ENCODE results near the gene PROCA1.
"Not testable (repeated sequence)": the region's sequence is repeated elsewhere in the genome, so short reads cannot be mapped to it uniquely, and the experiment has no call there.

PROCA1 gene

GRCh38 chr17:28667870-28668269, 43.8 kb downstream of the PROCA1 start:
- DNase-seq (ENCODE audit: low read depth) = no peak

GRCh38 chr17:28665994-28666393, 45.7 kb downstream of the PROCA1 start:
- DNase-seq (ENCODE audit: low read depth) = no peak

GRCh38 chr17:28663723-28664122, 48.0 kb downstream of the PROCA1 start:
- no peak for DNase-seq (ENCODE audit: low read depth)

- DNase-seq (ENCODE audit: low read depth) = no peak
Measured at GRCh38 chr17:28662527-28662829, 49.2 kb downstream of the PROCA1 start.

DNA sequence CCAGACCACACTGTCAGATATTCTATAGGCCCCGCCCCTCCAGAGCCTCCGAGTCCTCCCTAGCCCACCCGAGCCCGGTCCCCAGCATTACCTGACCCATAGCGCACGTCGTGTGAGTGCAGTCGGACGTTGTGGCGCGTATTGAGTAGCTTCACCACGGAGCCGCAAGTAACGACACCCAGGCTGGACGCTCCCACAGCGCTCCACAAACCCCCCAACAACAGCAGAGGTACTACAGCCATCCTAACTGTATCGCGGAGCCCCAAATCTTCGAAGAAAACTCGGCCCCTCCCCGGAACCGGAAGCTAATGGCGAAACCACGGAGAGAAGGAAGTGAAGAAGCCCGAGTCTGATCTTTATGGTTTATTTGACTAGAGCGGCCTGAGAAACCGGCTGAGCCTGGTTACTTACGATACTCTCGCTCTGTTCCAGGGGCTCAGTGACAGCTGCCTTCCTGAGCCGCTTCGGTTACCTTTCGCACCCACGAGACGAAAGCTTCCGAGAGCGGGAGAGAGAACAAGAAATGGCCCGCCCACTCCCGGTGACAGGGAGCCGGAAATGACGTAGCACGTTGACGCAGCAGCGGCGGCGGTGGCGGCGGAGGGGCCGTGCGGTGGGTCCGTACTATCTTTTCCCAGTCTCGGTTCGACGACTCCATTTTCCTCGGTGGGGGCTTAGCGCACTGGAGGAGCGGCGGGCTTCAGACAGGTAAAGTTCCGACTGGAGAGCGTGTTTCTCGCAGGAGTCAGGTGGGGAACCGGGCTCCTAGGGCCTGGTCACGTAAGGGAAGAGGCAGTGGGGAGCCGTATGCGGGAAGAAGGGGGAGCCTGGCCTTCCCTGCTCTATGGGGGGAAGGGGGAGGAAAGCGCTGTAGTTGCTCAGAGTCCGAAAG, 49.8 kb downstream of the PROCA1 start, which contains the start of the genes SDF2 and SUPT6H:
Gene SDF2, minus strand, starts transcription at position 272 of the 892 bp plus-strand sequence. Its CDS starts 30 bp downstream, at position 242.
Gene SUPT6H, plus strand, starts transcription at position 571 of the 892 bp plus-strand sequence. CDS start 11,197 bp downstream, outside the sequence.
- peak; percentile 93 for DNase-seq (ENCODE audit: low read depth)

DNA sequence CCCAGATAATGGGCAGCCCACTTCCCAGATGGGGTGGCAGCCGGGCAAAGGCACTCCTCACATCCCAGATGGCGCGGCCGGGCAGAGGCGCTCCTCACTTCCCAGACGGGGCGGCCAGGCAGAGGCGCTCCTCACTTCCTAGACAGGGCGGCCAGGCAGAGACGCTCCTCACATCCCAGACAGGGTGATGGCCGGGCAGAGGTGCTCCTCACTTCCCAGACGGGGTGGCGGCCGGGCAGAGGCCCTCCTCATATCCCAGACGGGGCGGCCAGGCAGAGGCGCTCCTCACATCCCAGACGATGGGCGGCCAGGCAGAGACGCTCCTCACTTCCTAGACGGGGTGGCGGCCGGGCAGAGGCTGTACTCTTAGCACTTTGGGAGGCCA, 52.2 kb downstream of the PROCA1 start:
- not testable (repeated sequence) for DNase-seq (ENCODE audit: low read depth)

DNA sequence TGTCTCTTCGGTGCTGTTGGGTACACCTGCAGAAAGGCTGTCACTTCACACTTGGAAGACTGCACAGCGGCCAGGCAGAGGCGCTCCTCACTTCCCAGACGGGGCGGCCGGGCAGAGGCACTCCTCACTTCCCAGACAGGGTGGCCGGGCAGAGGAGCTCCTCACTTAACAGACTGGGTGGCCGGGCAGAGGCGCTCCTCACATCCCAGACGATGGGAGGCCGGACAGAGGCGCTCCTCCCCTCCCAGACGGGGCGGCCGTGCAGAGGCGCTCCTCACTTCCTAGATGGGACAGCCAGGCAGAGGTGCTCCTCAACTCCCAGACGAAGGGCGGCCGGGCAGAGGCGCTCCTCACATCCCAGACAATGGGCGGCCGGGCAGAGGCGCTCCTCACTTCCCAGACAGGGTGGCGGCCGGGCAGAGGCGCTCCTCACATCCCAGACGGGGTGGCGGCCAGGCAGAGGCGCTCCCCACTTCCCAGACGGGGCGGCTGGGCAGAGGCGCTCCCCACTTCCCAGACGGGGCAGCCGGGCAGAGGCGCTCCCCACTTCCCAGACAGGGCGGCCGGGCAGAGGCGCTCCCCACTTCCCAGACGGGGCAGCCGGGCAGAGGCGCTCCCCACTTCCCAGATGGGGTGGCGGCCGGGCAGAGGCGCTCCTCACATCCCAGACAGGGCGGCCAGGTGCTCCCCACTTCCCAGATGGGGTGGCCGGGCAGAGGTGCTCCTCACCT, 52.8 kb downstream of the PROCA1 start:
- not testable (repeated sequence) for DNase-seq (ENCODE audit: low read depth)

- DNase-seq (ENCODE audit: low read depth) = not testable (repeated sequence)
Measured at GRCh38 chr17:28658342-28658741, 53.3 kb downstream of the PROCA1 start.

DNA sequence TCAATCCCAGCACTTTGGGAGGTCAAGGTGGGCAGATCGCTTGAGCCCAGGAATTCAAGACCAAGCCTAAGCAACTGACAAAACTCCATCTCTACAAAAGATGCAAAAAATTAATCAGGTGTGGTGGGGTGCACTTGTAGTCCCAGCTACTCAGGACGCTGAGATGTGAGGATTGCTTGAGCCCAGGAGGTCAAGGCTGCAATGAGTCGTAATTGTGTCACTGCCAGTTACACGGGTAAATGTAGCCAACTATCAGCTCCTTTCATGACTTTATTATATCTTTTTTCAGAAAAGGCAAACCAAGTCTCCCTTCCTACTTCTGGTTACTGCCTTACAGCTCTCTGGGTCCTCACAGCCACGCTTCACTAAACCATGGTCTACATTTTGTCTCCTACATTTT, 53.9 kb downstream of the PROCA1 start:
- no peak for DNase-seq (ENCODE audit: low read depth)

DNA sequence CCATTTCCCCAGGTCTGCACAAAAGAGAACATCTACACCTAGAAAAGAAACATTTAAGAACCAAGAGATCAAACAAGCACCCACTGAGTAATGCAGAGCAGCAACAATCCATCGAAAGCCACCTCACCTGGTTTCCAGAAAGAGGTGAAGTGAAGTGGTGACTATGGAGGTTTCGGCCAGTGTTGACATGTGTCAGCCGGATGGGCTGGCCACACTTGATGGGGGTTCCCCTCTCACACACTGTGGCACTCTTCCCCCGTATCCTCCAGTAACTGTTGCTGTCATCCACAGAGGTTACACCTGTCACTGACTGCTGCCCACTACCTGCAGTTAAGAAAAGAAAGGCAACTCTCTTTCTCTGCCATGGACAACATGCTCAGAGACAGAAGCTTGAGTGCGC, 56.5 kb downstream of the PROCA1 start:
- DNase-seq (ENCODE audit: low read depth) = no peak
